Mucosa of descending colon (tissue), 3 donors: Measurements from ENCODE around the gene GTPBP1. TPM values are rescaled to one million over a fixed set of nuclear protein-coding genes. Genes with fewer than 3 reads are reported as not detected.

Experiments used
- ATAC-seq: fragments of 200-7000 bp; cut with Tn5 transposase; one replicate; pipeline ENCODE4 v1.9.1; 2020; ENCODE audit warnings: mild to moderate bottlenecking, moderate library complexity
- DNase-seq, 3 donors: peaks; one replicate each; pipeline ENCODE4 v3.0.0-alpha.2; 2020
- H3K36me3 ChIP-seq: fragments of 200-600 bp; one replicate; pipeline ENCODE4 v1.8.0; 2021; ENCODE audit warnings: low read depth, mild to moderate bottlenecking
- H3K4me1 ChIP-seq: fragments of 200-600 bp; one replicate; pipeline ENCODE4 v1.8.0; 2021; ENCODE audit warnings: low read depth, mild to moderate bottlenecking
- H3K4me3 ChIP-seq: fragments of 200-600 bp; one replicate; pipeline ENCODE4 v1.8.0; 2021; ENCODE audit warnings: mild to moderate bottlenecking
- H3K9me3 ChIP-seq: fragments of 200-600 bp; one replicate; pipeline ENCODE4 v1.8.0; 2021; ENCODE audit warnings: mild to moderate bottlenecking
- CTCF ChIP-seq: fragments of 200-600 bp; IDR thresholded peaks from one replicate; pipeline ENCODE4 v1.8.0; 2022; ENCODE audit warnings: antibody characterized with exemption, mild to moderate bottlenecking
- intact Hi-C, 2 donors: fragments of 100-400 bp; cut with DNase I in 1 of 2; cut with micrococcal nuclease in 1 of 2; formaldehyde crosslinking; loops; one replicate each; pipeline versions ENCODE4 v1.11.0 to v1.11.1; 2022; cut with DNase I, micrococcal nuclease
- total RNA-seq, 3 donors: library from RNA; stranded (reverse); fragmentation: NEBNext Ultra II Directional in 2 of 3; extraction: Animal tissue kit (Norgen Biotek cat#: 25700) in 2 of 3; gene quantifications; one replicate each; pipeline versions ENCODE4 v1.2.1 to v1.2.4, GENCODE V29; 2021 to 2023
- donor health status: DM: no; HTN: no; CAD: no; lungs with moderate emphysema.
- donor health status: DM: no; HTN: no; CAD: no.
- donor health status: DM: no; HTN: yes; CAD: no.

GTPBP1 gene
- total RNA-seq, 3 donors from 2014 or later = 73.1 to 96.8 (median 76.8) TPM

GRCh38 chr22:38706101-38706900 is 557 bp downstream of the GTPBP1 start:
- peak; percentile 19 for ATAC-seq
- Histone ChIP-seq H3K9me3 (no peaks in the 10 kb centered on the region), H3K36me3 (no peaks in the 10 kb centered on the region), H3K4me3 (peak overlapping the region; percentile 100), H3K4me1 (peaks cover 34% of the 10 kb centered on the region)
- DNase-seq = peak; percentile 71 to 78 (median 76)
- TF ChIP-seq CTCF = no peak
- intact Hi-C loops = no loop called here

GRCh38 chr22:38706901-38707195 is 1.1 kb downstream of the GTPBP1 start:
- H3K36me3 ChIP-seq = no peaks in the 10 kb centered on the region
- H3K9me3 ChIP-seq = no peaks in the 10 kb centered on the region
- H3K4me3 ChIP-seq = peak overlapping the region; percentile 100
- TF ChIP-seq CTCF = no peak
- intact Hi-C loops = no loop called here
- no peak for ATAC-seq
- DNase-seq = no peak
- peaks cover 31% of the 10 kb centered on the region for H3K4me1 ChIP-seq

GRCh38 chr22:38707346-38707745 is 1.6 kb downstream of the GTPBP1 start:
- DNase-seq = no peak
- intact Hi-C loops = no loop called here

GRCh38 chr22:38707984-38708383 is 2.2 kb downstream of the GTPBP1 start:
- no peak overlapping the region for H3K4me3 ChIP-seq
- no peak for DNase-seq
- TF ChIP-seq CTCF = no peak
- H3K4me1 ChIP-seq = peaks cover 31% of the 10 kb centered on the region
- intact Hi-C loops = no loop called here
- H3K36me3 ChIP-seq = no peaks in the 10 kb centered on the region
- no peaks in the 10 kb centered on the region for H3K9me3 ChIP-seq
- no peak for ATAC-seq

More at GRCh38 chr22:38707346-38707745, 1.6 kb downstream of the GTPBP1 start:
- no peak for TF ChIP-seq CTCF
- H3K9me3 ChIP-seq = no peaks in the 10 kb centered on the region
- no peak overlapping the region for H3K4me3 ChIP-seq
- peaks cover 31% of the 10 kb centered on the region for H3K4me1 ChIP-seq
- no peaks in the 10 kb centered on the region for H3K36me3 ChIP-seq
- peak; percentile 45 for ATAC-seq

- Histone ChIP-seq H3K4me1 (peaks cover 31% of the 10 kb centered on the region), H3K9me3 (no peaks in the 10 kb centered on the region), H3K4me3 (no peak overlapping the region), H3K36me3 (no peaks in the 10 kb centered on the region)
- intact Hi-C loops = no loop called here
- DNase-seq = no peak
- ATAC-seq = no peak
- TF ChIP-seq CTCF = no peak
Measured at GRCh38 chr22:38709306-38709705, 3.6 kb downstream of the GTPBP1 start.
